Hepatocyte (in vitro differentiated cells): ENCODE data around the gene HOXD13. TPM values are rescaled to one million over a fixed set of nuclear protein-coding genes. Genes with fewer than 3 reads are reported as not detected.

Experiments used
- DNase-seq: peaks from one replicate; pipeline ENCODE4 v3.0.0-alpha.2; 2016; ENCODE audit warnings: low spot score
- H2AFZ ChIP-seq: fragments of 200-600 bp; sonication (generic); 2 replicates; pipeline ENCODE4 v1.6.0; 2016; ENCODE audit warnings: antibody characterized with exemption, mild to moderate bottlenecking
- H3K27ac ChIP-seq: fragments of 200-600 bp; sonication (generic); 2 replicates; pipeline ENCODE4 v1.5.1; 2016; ENCODE audit warnings: mild to moderate bottlenecking
- H3K27me3 ChIP-seq: fragments of 200-600 bp; sonication (generic); 2 replicates; pipeline ENCODE4 v1.6.1; 2016
- H3K36me3 ChIP-seq: fragments of 200-600 bp; sonication (generic); replicated peaks from 2 replicates; pipeline ENCODE4 v1.5.1; 2016; ENCODE audit warnings: low read depth; ENCODE audit not compliant: insufficient read depth
- H3K4me1 ChIP-seq: fragments of 200-600 bp; sonication (generic); 2 replicates; pipeline ENCODE4 v1.5.1; 2016; ENCODE audit warnings: mild to moderate bottlenecking, moderate library complexity; ENCODE audit not compliant: insufficient read depth
- H3K4me2 ChIP-seq: fragments of 200-600 bp; sonication (generic); 2 replicates; pipeline ENCODE4 v1.6.0; 2016
- H3K4me3 ChIP-seq: fragments of 200-600 bp; sonication (generic); 2 replicates; pipeline ENCODE4 v1.5.1; 2016; ENCODE audit warnings: mild to moderate bottlenecking
- H3K79me2 ChIP-seq: fragments of 200-600 bp; sonication (generic); 2 replicates; pipeline ENCODE4 v1.6.0; 2017; ENCODE audit warnings: mild to moderate bottlenecking
- H3K9me2 ChIP-seq: fragments of 200-600 bp; sonication (generic); replicated peaks from 2 replicates; pipeline ENCODE4 v1.6.0; 2017; ENCODE audit warnings: mild to moderate bottlenecking; ENCODE audit not compliant: insufficient read depth
- H3K9me3 ChIP-seq: fragments of 200-600 bp; sonication (generic); 2 replicates; pipeline ENCODE4 v1.5.1; 2016; ENCODE audit warnings: low read depth, mild to moderate bottlenecking
- H4K20me1 ChIP-seq: fragments of 200-600 bp; sonication (generic); 2 replicates; pipeline ENCODE4 v1.6.0; 2016; ENCODE audit warnings: mild to moderate bottlenecking; ENCODE audit not compliant: insufficient read depth, poor library complexity, severe bottlenecking
- CTCF ChIP-seq: fragments of 200-600 bp; sonication (generic); IDR thresholded peaks from 2 replicates; pipeline ENCODE4 v1.5.1; 2016; ENCODE audit warnings: antibody characterized with exemption, mild to moderate bottlenecking; ENCODE audit not compliant: poor library complexity
- EZH2 ChIP-seq: fragments of 200-600 bp; sonication (generic); IDR thresholded peaks from 2 replicates; pipeline ENCODE4 v1.6.1; 2016; ENCODE audit warnings: antibody characterized with exemption, mild to moderate bottlenecking, borderline replicate concordance
- EZH2phosphoT487 ChIP-seq: fragments of 200-600 bp; sonication (generic); IDR thresholded peaks from one replicate; pipeline ENCODE4 v1.6.1; 2018; ENCODE audit warnings: antibody characterized with exemption, mild to moderate bottlenecking, low read depth, moderate library complexity; ENCODE audit not compliant: unreplicated experiment, severe bottlenecking
- WGBS: methylation state at CpG from one replicate; pipeline ENCODE4 v1.1.6; 2016; ENCODE audit warnings: low lambda C conversion rate; ENCODE audit errors: missing lambda C conversion rate; 5-methylcytosine and 5-hydroxymethylcytosine counted together
- polyA plus RNA-seq: library from polyadenylated mRNA; unstranded; fragments of >200 nt; fragmentation: Nextera tagmentation; extraction: Ambion mirVana; gene quantifications from 2 replicates; pipeline ENCODE4 v1.2.1, GENCODE V29; 2016
- total RNA-seq: library from RNA; depleted of rRNA; stranded (reverse); fragments of >200 nt; gene quantifications from 2 replicates; pipeline ENCODE4 v1.2.3, GENCODE V29; 2014

HOXD13 gene
- total and polyA plus RNA-seq, 2 experiments from 2014 or later, result 24.7 to 37.2 TPM

DNA sequence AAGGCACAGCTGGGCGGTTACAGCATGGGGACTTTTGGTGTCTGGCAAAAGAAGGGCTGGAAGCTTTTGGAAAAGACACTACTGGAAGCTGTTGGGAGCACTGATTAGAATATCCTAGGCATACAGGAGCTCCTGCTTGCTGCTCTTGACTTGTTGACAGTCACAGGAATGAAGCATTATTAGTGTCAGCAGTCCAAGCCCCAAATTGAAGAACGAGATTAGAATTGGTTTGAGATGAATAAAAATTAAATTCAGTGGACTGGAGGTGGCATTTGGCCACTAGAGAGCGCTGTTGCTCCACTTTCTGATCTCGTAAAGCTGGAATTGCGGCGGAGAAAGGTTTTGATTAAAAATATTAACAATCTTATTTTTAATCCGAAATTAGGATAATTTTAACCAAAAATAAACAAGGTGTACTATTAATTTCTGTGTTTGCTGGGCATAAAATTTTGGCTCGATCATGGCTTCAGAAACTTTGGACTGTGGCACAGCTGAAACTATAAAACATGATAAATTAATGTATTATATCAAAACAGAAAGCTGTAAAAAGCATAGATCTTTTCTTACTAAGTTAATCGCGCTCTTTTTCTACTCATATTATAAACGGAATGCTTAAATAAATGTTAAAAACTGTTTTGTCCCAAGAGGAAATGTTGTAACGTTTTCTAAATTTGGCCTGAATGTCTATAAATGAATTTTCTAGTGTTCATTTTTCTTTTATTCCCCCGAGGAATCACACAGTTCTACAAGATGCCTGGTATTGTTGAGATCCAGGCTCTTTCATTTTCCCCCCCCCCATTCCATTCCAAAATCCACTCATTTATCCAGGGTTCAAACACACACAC is 34.6 kb downstream of the HOXD13 start:
- Histone ChIP-seq H2AFZ (no peak overlapping the region), H3K4me3 (no peak overlapping the region), H3K36me3 (no peaks in the 10 kb centered on the region), H4K20me1 (no peaks in the 10 kb centered on the region), H3K9me3 (no peaks in the 10 kb centered on the region), H3K27ac (no peak overlapping the region), H3K79me2 (no peaks in the 10 kb centered on the region), H3K27me3 (peaks cover 91% of the 10 kb centered on the region), H3K4me1 (peaks cover 26% of the 10 kb centered on the region), H3K9me2 (no peaks in the 10 kb centered on the region), H3K4me2 (no peak overlapping the region)
- DNase-seq, result peak; percentile 80
- TF ChIP-seq CTCF (peak; percentile 93), EZH2 (no peak)
- WGBS, result 10% methylated on average over 13 of the region's 13 CpGs

DNA sequence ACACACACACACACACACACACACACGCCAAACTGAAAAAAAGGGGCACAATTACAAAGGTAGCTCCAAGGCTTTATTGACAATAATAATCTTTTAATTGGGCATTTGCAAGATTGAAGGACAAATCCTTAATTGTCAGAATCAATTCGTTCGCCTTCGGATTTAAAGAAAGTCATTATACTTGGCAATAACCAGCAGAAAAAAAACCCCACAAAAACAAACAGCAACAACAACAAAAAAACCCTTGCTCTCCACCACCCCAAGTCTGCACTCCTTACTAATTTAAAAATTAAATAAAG is 35.2 kb downstream of the HOXD13 start:
- Histone ChIP-seq H3K4me3 (no peak overlapping the region), H3K4me1 (peaks cover 21% of the 10 kb centered on the region), H3K9me3 (no peaks in the 10 kb centered on the region), H4K20me1 (no peaks in the 10 kb centered on the region), H3K4me2 (no peak overlapping the region), H3K36me3 (no peaks in the 10 kb centered on the region), H3K27ac (no peak overlapping the region), H3K27me3 (peaks cover 91% of the 10 kb centered on the region), H3K79me2 (no peaks in the 10 kb centered on the region), H3K9me2 (no peaks in the 10 kb centered on the region), H2AFZ (no peak overlapping the region)
- DNase-seq, result no peak
- 48% methylated on average over 4 of the region's 4 CpGs for whole genome bisulfite sequencing
- TF ChIP-seq CTCF (no peak), EZH2phosphoT487 (no peak), EZH2 (no peak)

GRCh38 chr2:176128172-176128981 is 35.9 kb downstream of the HOXD13 start:
- Histone ChIP-seq H4K20me1 (no peaks in the 10 kb centered on the region), H3K27ac (no peak overlapping the region), H3K27me3 (peaks cover 91% of the 10 kb centered on the region), H2AFZ (peak overlapping the region; percentile 55), H3K79me2 (no peaks in the 10 kb centered on the region), H3K4me3 (peak overlapping the region; percentile 56), H3K36me3 (no peaks in the 10 kb centered on the region), H3K4me2 (peak overlapping the region; percentile 91), H3K4me1 (peaks cover 14% of the 10 kb centered on the region), H3K9me3 (no peaks in the 10 kb centered on the region), H3K9me2 (no peaks in the 10 kb centered on the region)
- TF ChIP-seq EZH2phosphoT487 (no peak), EZH2 (no peak), CTCF (no peak)
- WGBS, result 12% methylated on average over 49 of the region's 49 CpGs
- no peak for DNase-seq
